Left lobe of liver (tissue), 2 donors: ENCODE data around the gene NANOG. TPM values are rescaled to one million over a fixed set of nuclear protein-coding genes. Genes with fewer than 3 reads are reported as not detected.
"Not testable (repeated sequence)": the region's sequence is repeated elsewhere in the genome, so short reads cannot be mapped to it uniquely, and the experiment has no call there.

Experiments used
- ATAC-seq: fragments of 200-7000 bp; cut with Tn5 transposase; one replicate; pipeline ENCODE4 v1.9.1; 2020; ENCODE audit warnings: mild to moderate bottlenecking, moderate library complexity
- DNase-seq: peaks from one replicate; pipeline ENCODE4 v3.0.0-alpha.2; 2020; ENCODE audit warnings: low spot score
- total RNA-seq: library from RNA; stranded (reverse); gene quantifications from one replicate; pipeline ENCODE4 v1.2.1, GENCODE V29; 2021
- donor health status: DM: no; HTN: no; CAD: no; lungs with moderate emphysema.
- donor health status: DM: no; HTN: yes; CAD: no.

The NANOG gene
- 0.70 TPM for total RNA-seq

GRCh38 chr12:7788884-7789528 lies at the start of gene NANOG:
TSS of gene NANOG (plus strand) at chr12:7789402. CDS start at chr12:7789615, 213 bp downstream.
- ATAC-seq, DNase-seq: not testable (repeated sequence)

GRCh38 chr12:7747246-7747645 lies 42.0 kb upstream of the NANOG start, which contains the start of gene CLEC4C:
TSS of gene CLEC4C (minus strand) at chr12:7747375. CDS start at chr12:7747348, 27 bp downstream.
- DNase-seq (no peak), ATAC-seq (no peak)

GRCh38 chr12:7748852-7749251 lies 40.4 kb upstream of the NANOG start:
- ATAC-seq (no peak), DNase-seq (no peak)

- DNase-seq: no peak
- no peak for ATAC-seq
These were observed 39.8 kb upstream of the NANOG start for GRCh38 chr12:7749442-7749841.

- ATAC-seq (no peak), DNase-seq (no peak)
These were observed 38.9 kb upstream of the NANOG start for GRCh38 chr12:7750350-7750749.

- DNase-seq (no peak), ATAC-seq (no peak)
These were observed 37.8 kb upstream of the NANOG start for GRCh38 chr12:7751394-7751793.

- not testable (repeated sequence) for DNase-seq, ATAC-seq
These were observed 37.0 kb upstream of the NANOG start for GRCh38 chr12:7751941-7752922.

- DNase-seq, ATAC-seq: not testable (repeated sequence)
These were observed 33.5 kb upstream of the NANOG start for GRCh38 chr12:7755668-7756067.

- DNase-seq (no peak), ATAC-seq (no peak)
These were observed 32.2 kb upstream of the NANOG start for GRCh38 chr12:7756993-7757392.

- ATAC-seq (no peak), DNase-seq (no peak)
These were observed 30.4 kb upstream of the NANOG start for GRCh38 chr12:7758766-7759140.

- no peak for DNase-seq
- ATAC-seq: no peak
These were observed 19.2 kb upstream of the NANOG start for GRCh38 chr12:7769999-7770398.

GRCh38 chr12:7781274-7781673 lies 7.9 kb upstream of the NANOG start:
- ATAC-seq: no peak
- DNase-seq: no peak

- DNase-seq: no peak
- ATAC-seq: no peak
These were observed 7.1 kb upstream of the NANOG start for GRCh38 chr12:7782055-7782454.

- not testable (repeated sequence) for ATAC-seq, DNase-seq
These were observed 5.8 kb upstream of the NANOG start for GRCh38 chr12:7783433-7783832.

- DNase-seq (no peak), ATAC-seq (no peak)
These were observed 4.5 kb upstream of the NANOG start for GRCh38 chr12:7784701-7785100.

- DNase-seq (no peak), ATAC-seq (peak; percentile 34)
These were observed 1.5 kb upstream of the NANOG start for GRCh38 chr12:7787574-7788293.

GRCh38 chr12:7788294-7788660 lies 925 bp upstream of the NANOG start:
- no peak for DNase-seq
- ATAC-seq: no peak

GRCh38 chr12:7793211-7793610 lies 4.0 kb downstream of the NANOG start:
- ATAC-seq (no peak), DNase-seq (no peak)

GRCh38 chr12:7797269-7797668 lies 8.1 kb downstream of the NANOG start:
- ATAC-seq, DNase-seq: not testable (repeated sequence)

GRCh38 chr12:7797698-7798398 lies 8.6 kb downstream of the NANOG start:
- ATAC-seq: no peak
- no peak for DNase-seq
